Breast epithelium (tissue), 3 donors: ENCODE results near the gene LNPK.
"Not testable (repeated sequence)": the region's sequence is repeated elsewhere in the genome, so short reads cannot be mapped to it uniquely, and the experiment has no call there.

ENCODE experiments used
- POLR2A ChIP-seq: fragments of 450-650 bp; IDR thresholded peaks from one replicate; pipeline ENCODE4 v1.6.1; 2016; ENCODE audit warnings: antibody characterized with exemption, mild to moderate bottlenecking, moderate library complexity
- POLR2AphosphoS5 ChIP-seq, 3 donors: sonication (generic); formaldehyde crosslinking; IDR thresholded peaks; one replicate each; pipeline ENCODE4 v1.6.1; 2017; ENCODE audit warnings: antibody characterized with exemption in 3 of 3
- TF ChIP-seq, protein P1 (sequence below), 3 donors: fragments of 450-650 bp; IDR thresholded peaks; one replicate each; pipeline ENCODE4 v1.5.1; 2016 to 2017; ENCODE audit warnings: antibody characterized with exemption in 3 of 3, mild to moderate bottlenecking in 3 of 3, moderate library complexity in 3 of 3

DNA sequence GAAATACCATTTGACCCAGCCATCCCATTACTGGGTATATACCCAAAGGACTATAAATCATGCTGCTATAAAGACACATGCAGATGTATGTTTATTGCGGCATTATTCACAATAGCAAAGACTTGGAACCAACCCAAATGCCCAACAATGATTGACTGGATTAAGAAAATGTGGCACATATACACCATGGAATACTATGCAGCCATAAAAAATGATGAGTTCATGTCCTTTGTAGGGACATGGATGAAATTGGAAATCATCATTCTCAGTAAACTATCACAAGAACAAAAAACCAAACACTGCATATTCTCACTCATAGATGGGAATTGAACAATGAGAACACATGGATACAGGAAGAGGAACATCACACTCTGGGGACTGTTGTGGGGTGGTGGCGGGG, 38.9 kb downstream of the LNPK start:
- TF ChIP-seq, protein P1, sequence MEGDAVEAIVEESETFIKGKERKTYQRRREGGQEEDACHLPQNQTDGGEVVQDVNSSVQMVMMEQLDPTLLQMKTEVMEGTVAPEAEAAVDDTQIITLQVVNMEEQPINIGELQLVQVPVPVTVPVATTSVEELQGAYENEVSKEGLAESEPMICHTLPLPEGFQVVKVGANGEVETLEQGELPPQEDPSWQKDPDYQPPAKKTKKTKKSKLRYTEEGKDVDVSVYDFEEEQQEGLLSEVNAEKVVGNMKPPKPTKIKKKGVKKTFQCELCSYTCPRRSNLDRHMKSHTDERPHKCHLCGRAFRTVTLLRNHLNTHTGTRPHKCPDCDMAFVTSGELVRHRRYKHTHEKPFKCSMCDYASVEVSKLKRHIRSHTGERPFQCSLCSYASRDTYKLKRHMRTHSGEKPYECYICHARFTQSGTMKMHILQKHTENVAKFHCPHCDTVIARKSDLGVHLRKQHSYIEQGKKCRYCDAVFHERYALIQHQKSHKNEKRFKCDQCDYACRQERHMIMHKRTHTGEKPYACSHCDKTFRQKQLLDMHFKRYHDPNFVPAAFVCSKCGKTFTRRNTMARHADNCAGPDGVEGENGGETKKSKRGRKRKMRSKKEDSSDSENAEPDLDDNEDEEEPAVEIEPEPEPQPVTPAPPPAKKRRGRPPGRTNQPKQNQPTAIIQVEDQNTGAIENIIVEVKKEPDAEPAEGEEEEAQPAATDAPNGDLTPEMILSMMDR (IDR thresholded peaks at IDR 0.05), result not testable (repeated sequence)
- TF ChIP-seq POLR2A; POLR2AphosphoS5 (IDR thresholded peaks at IDR 0.05): not testable (repeated sequence)
